GM21390 (cell line): ENCODE results near the gene CKS1B.

Source experiments
- ATAC-seq: cut with Tn5 transposase; IDR thresholded peaks from one replicate; pipeline ENCODE4 v1.9.1; 2021; ENCODE audit not compliant: unreplicated experiment

The CKS1B gene

GRCh38 chr1:154974102-154974807 lies at the start of gene CKS1B:
TSS of gene CKS1B (plus strand) at chr1:154974681. CDS start at chr1:154974746, 65 bp downstream.
- peak; percentile 78 for ATAC-seq

- ATAC-seq: no peak
These were observed 48.9 kb upstream of the CKS1B start for GRCh38 chr1:154925335-154926170.

GRCh38 chr1:154926201-154926600 lies 48.3 kb upstream of the CKS1B start:
- ATAC-seq: no peak

GRCh38 chr1:154931940-154932487 lies 42.5 kb upstream of the CKS1B start:
- no peak for ATAC-seq

DNA sequence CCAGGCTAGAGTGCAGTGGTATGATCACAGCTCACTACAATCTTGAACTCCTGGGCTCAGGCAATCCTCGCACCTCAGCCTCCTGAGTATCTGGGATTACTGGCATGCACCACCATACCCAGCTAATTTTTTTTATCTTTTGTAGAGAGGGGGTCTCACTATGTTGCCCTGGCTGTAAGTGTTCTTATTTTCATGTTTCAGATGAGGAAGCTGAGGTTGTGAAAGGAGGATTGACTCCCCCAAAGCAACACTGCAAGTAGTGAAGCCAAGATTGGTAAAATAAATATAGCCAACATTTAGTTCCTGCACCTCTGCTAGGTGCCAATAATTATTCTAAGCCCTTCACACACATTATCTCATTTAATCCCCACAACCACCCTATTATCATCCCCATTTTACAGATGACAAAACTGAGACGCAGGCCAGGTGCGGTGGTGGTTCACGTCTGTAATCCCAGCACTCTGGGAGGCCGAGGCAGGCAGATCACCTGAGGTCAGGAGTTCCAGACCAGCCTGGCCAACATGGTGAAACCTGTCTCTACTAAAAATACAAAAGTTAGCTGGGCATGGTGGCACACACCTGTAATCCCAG lies 40.0 kb upstream of the CKS1B start:
- no peak for ATAC-seq

GRCh38 chr1:154935749-154936554 lies 38.5 kb upstream of the CKS1B start:
- no peak for ATAC-seq

DNA sequence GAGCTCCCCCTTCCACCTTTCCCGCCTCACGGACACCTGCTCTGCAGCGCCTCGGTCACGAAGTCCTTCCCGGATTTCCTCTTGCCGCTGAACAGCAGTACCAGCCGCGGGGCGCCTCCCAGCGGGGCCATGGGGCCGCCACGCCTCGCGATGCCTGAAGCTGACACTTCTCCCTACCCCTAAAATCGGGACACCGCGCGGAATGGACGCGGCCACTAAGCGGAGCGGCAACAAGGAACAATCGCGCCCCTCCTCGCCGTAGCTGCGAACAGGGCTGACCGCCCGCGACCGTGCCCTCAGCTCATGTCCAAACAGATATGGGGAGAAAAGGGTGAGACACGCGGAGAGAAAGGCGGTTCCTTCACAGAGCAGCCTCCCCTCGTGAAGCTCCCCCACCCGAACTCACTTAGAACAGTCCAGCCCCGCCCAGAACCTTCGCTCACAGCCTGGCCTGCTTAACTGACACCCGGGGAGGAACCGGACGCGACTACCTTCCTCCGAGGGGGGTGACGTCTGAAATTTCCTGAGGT lies 37.9 kb upstream of the CKS1B start, which contains the start of gene PMVK:
PMVK (minus strand) TSS at position 165 of the 530 bp plus-strand sequence; CDS start at position 131, 34 bp downstream.
- peak; percentile 57 for ATAC-seq

- peak; percentile 53 for ATAC-seq
These were observed 37.1 kb upstream of the CKS1B start for GRCh38 chr1:154937085-154937987.

GRCh38 chr1:154937988-154938386 lies 36.5 kb upstream of the CKS1B start:
- ATAC-seq: no peak

DNA sequence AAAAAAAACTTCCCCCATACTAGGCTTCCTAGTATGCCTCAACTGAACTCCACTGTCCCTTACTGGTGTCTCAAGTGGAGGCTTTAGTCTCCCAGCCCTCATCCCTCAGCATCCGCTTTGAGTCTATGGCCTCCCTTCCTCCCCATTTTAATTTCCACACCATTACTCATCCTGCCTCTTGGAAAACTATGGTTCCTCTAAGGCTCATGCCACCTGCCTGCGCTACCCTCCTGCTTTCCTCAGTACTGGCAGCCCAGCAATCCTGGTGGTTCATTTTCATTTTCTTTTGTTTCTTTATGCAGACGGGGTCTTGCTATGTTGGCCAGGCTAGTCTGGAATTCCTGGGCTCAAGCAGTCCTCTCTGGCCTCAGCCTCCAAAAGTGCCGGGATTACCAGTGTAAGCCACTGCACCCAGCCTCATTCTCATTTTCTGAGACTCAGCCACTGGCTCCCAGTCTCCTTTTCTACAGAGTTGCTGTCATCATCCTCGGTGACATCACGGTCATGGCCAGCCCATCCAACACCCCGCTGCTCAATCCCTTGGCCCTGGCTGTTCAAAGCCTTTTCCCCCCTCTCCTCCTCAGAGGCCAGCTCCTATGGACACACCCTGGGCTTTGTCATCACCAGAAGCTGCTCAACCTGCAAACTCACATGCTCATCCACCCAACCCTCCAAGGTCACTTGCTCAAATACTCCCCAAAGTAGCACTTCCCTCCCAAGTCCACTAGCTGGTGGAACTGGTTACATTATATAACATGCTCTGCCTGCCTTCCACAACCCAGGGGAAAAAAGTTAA lies 35.7 kb upstream of the CKS1B start:
- no peak for ATAC-seq

- no peak for ATAC-seq
These were observed 34.3 kb upstream of the CKS1B start for GRCh38 chr1:154940213-154940560.

- ATAC-seq: no peak
These were observed 33.8 kb upstream of the CKS1B start for GRCh38 chr1:154940651-154941194.

GRCh38 chr1:154941333-154942013 lies 33.0 kb upstream of the CKS1B start:
- no peak for ATAC-seq

DNA sequence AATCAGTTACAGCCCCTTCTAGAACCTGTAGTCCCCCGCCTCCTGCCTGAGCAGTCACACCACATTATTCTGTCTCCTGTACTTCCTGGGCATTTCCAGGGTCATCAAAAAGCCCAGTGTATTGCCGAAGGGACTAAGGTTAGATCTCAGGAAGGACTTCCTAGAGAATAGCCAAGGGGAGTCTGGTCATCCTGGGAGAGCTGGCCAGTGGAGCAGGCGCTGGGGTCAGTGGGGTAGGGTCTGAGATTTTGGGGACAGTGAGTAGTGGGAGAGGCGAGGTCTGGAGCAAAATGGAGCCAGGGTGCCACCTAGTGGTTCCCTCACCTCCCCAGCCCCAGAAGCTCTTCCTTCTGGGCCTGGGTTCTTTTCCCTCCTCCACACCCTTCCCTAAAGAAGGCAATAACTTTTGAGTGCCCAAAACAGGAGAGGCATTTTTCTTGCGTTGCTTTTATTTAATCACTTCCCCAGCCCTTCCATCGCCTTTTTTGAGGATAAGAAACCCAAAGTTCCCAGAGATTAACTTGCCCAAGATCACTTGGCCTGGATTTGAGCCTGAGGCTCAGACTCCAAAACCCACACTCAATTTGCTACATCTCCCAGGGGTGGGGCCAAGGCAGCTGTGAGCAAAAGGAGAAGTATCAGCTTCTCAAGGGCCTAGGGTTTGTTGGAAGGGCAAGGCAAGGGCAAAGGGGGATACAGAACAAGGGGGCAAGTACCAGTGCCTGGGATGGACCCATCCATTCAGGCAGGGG lies 30.7 kb upstream of the CKS1B start:
- no peak for ATAC-seq

DNA sequence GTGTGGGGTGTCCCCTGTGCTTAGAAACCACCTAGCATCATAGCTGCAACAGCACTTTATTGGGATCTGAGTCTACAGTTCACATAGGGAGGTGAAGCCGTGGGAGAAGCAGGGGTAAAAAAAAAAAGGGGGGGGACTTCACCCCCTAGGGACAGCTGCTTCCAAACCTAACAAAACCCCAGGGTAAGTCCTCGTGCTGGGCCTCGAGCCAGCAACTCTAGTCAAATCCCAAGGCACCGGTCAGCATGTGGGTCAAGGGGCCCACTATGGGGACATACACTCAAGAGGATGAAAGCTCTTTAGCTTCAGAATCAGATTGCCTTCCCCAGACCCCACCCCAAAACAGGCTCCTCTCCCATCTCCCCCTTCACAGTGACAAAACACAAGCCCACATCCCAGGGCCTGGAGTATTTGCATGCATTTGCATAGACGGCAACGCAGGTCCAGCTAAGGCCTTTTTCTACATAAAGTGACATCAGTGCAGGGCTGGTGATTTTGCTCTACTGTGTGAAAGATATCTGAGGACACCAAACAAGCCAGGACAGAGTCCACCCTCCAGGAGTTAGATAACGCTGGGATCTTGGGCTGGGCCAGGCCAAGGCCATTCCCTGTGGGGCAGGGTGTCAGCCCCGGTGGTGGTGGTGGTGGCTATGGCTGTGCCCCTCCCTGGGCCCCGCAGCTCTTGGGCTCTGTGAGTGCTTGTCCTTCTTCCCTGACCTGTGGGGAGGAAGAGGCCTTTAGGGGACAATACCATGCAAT lies 29.9 kb upstream of the CKS1B start:
- no peak for ATAC-seq
